ENCODE results near the gene NABP2. TPM values are rescaled to one million over a fixed set of nuclear protein-coding genes. Genes with fewer than 3 reads are reported as not detected.

Gene NABP2
- total RNA-seq, 1 donor from 2014 or later = 19.8 TPM

- Mint-ChIP-seq H3K36me3 (ENCODE audit: low read depth, unreplicated experiment) (peaks cover 3% of the 10 kb centered on the region), H3K9me3 (ENCODE audit: unreplicated experiment) (no peaks in the 10 kb centered on the region), H3K27ac (ENCODE audit: unreplicated experiment) (no peak overlapping the region), H3K4me1 (ENCODE audit: unreplicated experiment) (no peaks in the 10 kb centered on the region), H3K27me3 (ENCODE audit: unreplicated experiment) (peaks cover 8% of the 10 kb centered on the region), H3K4me3 (ENCODE audit: unreplicated experiment) (no peak overlapping the region)
- DNase-seq (ENCODE audit: low spot score) = no peak
- no peak for TF ChIP-seq CTCF (IDR thresholded peaks at IDR 0.05; ENCODE audit: unreplicated experiment)
These were observed 7.0 kb downstream of the NABP2 start for GRCh38 chr12:56231184-56231582.

GRCh38 chr12:56234746-56235436, 10.7 kb downstream of the NABP2 start:
- Mint-ChIP-seq H3K27ac (ENCODE audit: unreplicated experiment) (no peak overlapping the region), H3K36me3 (ENCODE audit: low read depth, unreplicated experiment) (peaks cover 6% of the 10 kb centered on the region), H3K4me1 (ENCODE audit: unreplicated experiment) (no peaks in the 10 kb centered on the region), H3K4me3 (ENCODE audit: unreplicated experiment) (no peak overlapping the region), H3K9me3 (ENCODE audit: unreplicated experiment) (no peaks in the 10 kb centered on the region), H3K27me3 (ENCODE audit: unreplicated experiment) (peaks cover 12% of the 10 kb centered on the region)
- no peak for TF ChIP-seq CTCF (IDR thresholded peaks at IDR 0.05; ENCODE audit: unreplicated experiment)
- no peak for DNase-seq (ENCODE audit: low spot score)

- no peaks in the 10 kb centered on the region for H3K4me1 Mint-ChIP-seq (ENCODE audit: unreplicated experiment)
- TF ChIP-seq CTCF (IDR thresholded peaks at IDR 0.05; ENCODE audit: unreplicated experiment) = no peak
- H3K9me3 Mint-ChIP-seq (ENCODE audit: unreplicated experiment) = no peaks in the 10 kb centered on the region
- no peak for DNase-seq (ENCODE audit: low spot score)
- peaks cover 13% of the 10 kb centered on the region for H3K27me3 Mint-ChIP-seq (ENCODE audit: unreplicated experiment)
- H3K4me3 Mint-ChIP-seq (ENCODE audit: unreplicated experiment) = no peak overlapping the region
- H3K36me3 Mint-ChIP-seq (ENCODE audit: low read depth, unreplicated experiment) = peaks cover 11% of the 10 kb centered on the region
- H3K27ac Mint-ChIP-seq (ENCODE audit: unreplicated experiment) = peak overlapping the region; percentile 13
These were observed 11.9 kb downstream of the NABP2 start for GRCh38 chr12:56236091-56236490.

GRCh38 chr12:56236985-56237384, 12.8 kb downstream of the NABP2 start:
- no peak for DNase-seq (ENCODE audit: low spot score)
- Mint-ChIP-seq H3K27ac (ENCODE audit: unreplicated experiment) (peak overlapping the region; percentile 25), H3K27me3 (ENCODE audit: unreplicated experiment) (peaks cover 12% of the 10 kb centered on the region), H3K4me3 (ENCODE audit: unreplicated experiment) (no peak overlapping the region), H3K36me3 (ENCODE audit: low read depth, unreplicated experiment) (peaks cover 20% of the 10 kb centered on the region), H3K4me1 (ENCODE audit: unreplicated experiment) (no peaks in the 10 kb centered on the region), H3K9me3 (ENCODE audit: unreplicated experiment) (no peaks in the 10 kb centered on the region)
- no peak for TF ChIP-seq CTCF (IDR thresholded peaks at IDR 0.05; ENCODE audit: unreplicated experiment)

GRCh38 chr12:56237552-56237951, 13.4 kb downstream of the NABP2 start:
- DNase-seq (ENCODE audit: low spot score) = no peak
- H3K27ac Mint-ChIP-seq (ENCODE audit: unreplicated experiment) = no peak overlapping the region
- H3K9me3 Mint-ChIP-seq (ENCODE audit: unreplicated experiment) = no peaks in the 10 kb centered on the region
- H3K36me3 Mint-ChIP-seq (ENCODE audit: low read depth, unreplicated experiment) = peaks cover 26% of the 10 kb centered on the region
- H3K4me3 Mint-ChIP-seq (ENCODE audit: unreplicated experiment) = no peak overlapping the region
- TF ChIP-seq CTCF (IDR thresholded peaks at IDR 0.05; ENCODE audit: unreplicated experiment) = no peak
- peaks cover 13% of the 10 kb centered on the region for H3K27me3 Mint-ChIP-seq (ENCODE audit: unreplicated experiment)
- H3K4me1 Mint-ChIP-seq (ENCODE audit: unreplicated experiment) = no peaks in the 10 kb centered on the region

Data from endothelial cell (in vitro differentiated cells).